NB4 (cell line): ENCODE measurements around the gene MRPS22.
"Not testable (repeated sequence)": the region's sequence is repeated elsewhere in the genome, so short reads cannot be mapped to it uniquely, and the experiment has no call there.

ENCODE experiments used
- CTCF ChIP-seq: IDR thresholded peaks from one replicate; pipeline ENCODE4 v1.5.1; 2012; ENCODE audit warnings: low read depth, low read length
- POLR2A ChIP-seq: IDR thresholded peaks from 2 replicates; pipeline ENCODE4 v1.6.1; 2011; ENCODE audit warnings: mild to moderate bottlenecking; ENCODE audit not compliant: insufficient read length; ENCODE audit errors: extremely low read depth

- not testable (repeated sequence) for TF ChIP-seq CTCF, POLR2A
These were observed 57.3 kb downstream of the MRPS22 start for GRCh38 chr3:139401155-139401554.
